A549 (cell line): ENCODE measurements around the gene SRGAP1.

ENCODE experiments used
- EP300 ChIP-seq, 2 experiments: fragments of >200 bp; sonication (Bioruptor Twin); formaldehyde crosslinking; IDR thresholded peaks; 2 replicates in 1 of 2; 3 replicates in 1 of 2; pipeline ENCODE4 v1.6.1; 2016 to 2017
- POLR2A ChIP-seq: IDR thresholded peaks from 2 replicates; pipeline ENCODE4 v1.6.1; 2012; ENCODE audit warnings: mild to moderate bottlenecking, low read length
- RFX5 ChIP-seq: fragments of 450-650 bp; IDR thresholded peaks from 2 replicates; pipeline ENCODE4 v1.7.1; 2014; ENCODE audit warnings: antibody characterized with exemption, mild to moderate bottlenecking, moderate library complexity
- ZFP36 ChIP-seq: fragments of 450-650 bp; IDR thresholded peaks from 2 replicates; pipeline ENCODE4 v1.6.1; 2014; ENCODE audit warnings: borderline replicate concordance; ENCODE audit not compliant: partially characterized antibody
- TF ChIP-seq, protein P1 (sequence below): fragments of 200-600 bp; sonication (generic); IDR thresholded peaks from 2 replicates; pipeline ENCODE4 v1.6.1; 2016; ENCODE audit warnings: antibody characterized with exemption, mild to moderate bottlenecking, moderate library complexity
- TF ChIP-seq, protein P2 (sequence below): fragments of >200 bp; sonication (Bioruptor Twin); formaldehyde crosslinking; IDR thresholded peaks from 3 replicates; pipeline ENCODE4 v1.5.1; 2016

DNA sequence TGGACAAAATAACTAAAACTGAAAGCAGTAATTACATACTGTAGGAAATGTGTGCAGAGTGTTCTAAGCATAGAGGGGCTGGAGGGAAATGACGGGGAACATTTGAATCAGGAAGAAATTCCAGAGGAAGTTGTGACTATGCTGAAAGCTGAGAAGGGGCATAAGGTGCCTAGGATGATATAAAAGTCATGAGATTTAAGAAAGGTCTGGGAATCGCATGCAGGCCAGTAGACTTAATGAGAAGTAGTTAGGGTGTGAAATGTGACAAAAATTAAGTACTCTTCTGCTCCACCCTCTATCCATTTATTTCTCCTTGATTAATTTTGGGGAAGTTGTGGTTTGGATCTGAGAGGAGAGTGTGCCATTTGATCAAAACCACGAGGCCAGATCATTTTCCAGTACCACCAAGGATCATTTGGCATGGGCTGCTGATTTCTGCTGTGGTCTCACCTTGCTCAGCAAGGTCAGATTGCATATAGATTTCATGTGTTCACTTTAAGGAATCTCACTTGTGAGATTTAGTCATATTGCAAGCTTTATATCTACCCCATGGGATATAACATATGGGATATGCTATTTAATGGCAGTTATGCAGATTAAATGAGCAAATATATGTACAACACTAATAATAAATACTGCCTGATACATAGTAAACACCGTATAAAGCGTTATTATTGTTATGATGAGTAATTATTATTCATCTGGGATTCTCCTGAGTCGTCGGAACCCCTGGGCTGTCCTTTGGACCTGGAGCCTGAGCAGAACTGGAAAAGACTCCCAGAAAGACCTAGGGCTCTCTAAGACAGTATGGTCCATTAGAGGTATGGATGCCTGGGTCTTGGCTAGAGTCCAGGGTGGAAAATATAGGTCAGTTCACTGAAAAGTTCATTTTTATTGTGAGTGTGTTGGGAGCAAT, 72.3 kb downstream of the SRGAP1 start:
- TF ChIP-seq ZFP36 (no peak), POLR2A (no peak), EP300 (IDR thresholded peaks at IDR 0.05) (no peak), RFX5 (no peak)
- TF ChIP-seq, protein P1, sequence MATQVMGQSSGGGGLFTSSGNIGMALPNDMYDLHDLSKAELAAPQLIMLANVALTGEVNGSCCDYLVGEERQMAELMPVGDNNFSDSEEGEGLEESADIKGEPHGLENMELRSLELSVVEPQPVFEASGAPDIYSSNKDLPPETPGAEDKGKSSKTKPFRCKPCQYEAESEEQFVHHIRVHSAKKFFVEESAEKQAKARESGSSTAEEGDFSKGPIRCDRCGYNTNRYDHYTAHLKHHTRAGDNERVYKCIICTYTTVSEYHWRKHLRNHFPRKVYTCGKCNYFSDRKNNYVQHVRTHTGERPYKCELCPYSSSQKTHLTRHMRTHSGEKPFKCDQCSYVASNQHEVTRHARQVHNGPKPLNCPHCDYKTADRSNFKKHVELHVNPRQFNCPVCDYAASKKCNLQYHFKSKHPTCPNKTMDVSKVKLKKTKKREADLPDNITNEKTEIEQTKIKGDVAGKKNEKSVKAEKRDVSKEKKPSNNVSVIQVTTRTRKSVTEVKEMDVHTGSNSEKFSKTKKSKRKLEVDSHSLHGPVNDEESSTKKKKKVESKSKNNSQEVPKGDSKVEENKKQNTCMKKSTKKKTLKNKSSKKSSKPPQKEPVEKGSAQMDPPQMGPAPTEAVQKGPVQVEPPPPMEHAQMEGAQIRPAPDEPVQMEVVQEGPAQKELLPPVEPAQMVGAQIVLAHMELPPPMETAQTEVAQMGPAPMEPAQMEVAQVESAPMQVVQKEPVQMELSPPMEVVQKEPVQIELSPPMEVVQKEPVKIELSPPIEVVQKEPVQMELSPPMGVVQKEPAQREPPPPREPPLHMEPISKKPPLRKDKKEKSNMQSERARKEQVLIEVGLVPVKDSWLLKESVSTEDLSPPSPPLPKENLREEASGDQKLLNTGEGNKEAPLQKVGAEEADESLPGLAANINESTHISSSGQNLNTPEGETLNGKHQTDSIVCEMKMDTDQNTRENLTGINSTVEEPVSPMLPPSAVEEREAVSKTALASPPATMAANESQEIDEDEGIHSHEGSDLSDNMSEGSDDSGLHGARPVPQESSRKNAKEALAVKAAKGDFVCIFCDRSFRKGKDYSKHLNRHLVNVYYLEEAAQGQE = no peak
- TF ChIP-seq, protein P2, sequence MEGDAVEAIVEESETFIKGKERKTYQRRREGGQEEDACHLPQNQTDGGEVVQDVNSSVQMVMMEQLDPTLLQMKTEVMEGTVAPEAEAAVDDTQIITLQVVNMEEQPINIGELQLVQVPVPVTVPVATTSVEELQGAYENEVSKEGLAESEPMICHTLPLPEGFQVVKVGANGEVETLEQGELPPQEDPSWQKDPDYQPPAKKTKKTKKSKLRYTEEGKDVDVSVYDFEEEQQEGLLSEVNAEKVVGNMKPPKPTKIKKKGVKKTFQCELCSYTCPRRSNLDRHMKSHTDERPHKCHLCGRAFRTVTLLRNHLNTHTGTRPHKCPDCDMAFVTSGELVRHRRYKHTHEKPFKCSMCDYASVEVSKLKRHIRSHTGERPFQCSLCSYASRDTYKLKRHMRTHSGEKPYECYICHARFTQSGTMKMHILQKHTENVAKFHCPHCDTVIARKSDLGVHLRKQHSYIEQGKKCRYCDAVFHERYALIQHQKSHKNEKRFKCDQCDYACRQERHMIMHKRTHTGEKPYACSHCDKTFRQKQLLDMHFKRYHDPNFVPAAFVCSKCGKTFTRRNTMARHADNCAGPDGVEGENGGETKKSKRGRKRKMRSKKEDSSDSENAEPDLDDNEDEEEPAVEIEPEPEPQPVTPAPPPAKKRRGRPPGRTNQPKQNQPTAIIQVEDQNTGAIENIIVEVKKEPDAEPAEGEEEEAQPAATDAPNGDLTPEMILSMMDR = no peak
